ENCODE data around the gene KIF2C. TPM values are rescaled to one million over a fixed set of nuclear protein-coding genes. Genes with fewer than 3 reads are reported as not detected.
A peak's percentile ranks its signal among the peaks of the same experiment; 100 is the strongest.

KIF2C gene
- total RNA-seq, 1 donor from 2014 or later: 88.7 TPM

DNA sequence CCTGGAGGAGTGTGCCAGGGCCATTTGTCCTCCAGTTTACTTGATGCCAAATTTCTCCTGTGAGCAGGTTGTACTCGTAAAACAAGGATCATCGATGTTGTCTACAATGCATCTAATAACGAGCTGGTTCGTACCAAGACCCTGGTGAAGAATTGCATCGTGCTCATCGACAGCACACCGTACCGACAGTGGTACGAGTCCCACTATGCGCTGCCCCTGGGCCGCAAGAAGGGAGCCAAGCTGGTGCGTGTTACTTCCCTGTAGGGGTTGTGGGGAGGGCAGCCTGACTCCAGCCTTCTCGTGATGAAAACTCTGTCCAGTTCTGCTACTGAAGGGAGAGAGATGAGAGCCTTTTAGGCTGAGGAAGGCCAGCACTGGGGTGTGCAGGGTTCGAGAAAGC, 37.9 kb downstream of the KIF2C start:
- H3K27ac Mint-ChIP-seq (ENCODE audit: unreplicated experiment): no peak overlapping the region
- H3K36me3 Mint-ChIP-seq (ENCODE audit: low read depth): peaks cover 38% of the 10 kb centered on the region
- no peak for DNase-seq (ENCODE audit: low read depth, low spot score)
- no peaks in the 10 kb centered on the region for H3K27me3 Mint-ChIP-seq (ENCODE audit: low read depth)
- peak overlapping the region; percentile 90 for H3K4me3 Mint-ChIP-seq
- peaks cover 41% of the 10 kb centered on the region for H3K4me1 Mint-ChIP-seq
- no peaks in the 10 kb centered on the region for H3K9me3 Mint-ChIP-seq
- TF ChIP-seq CTCF (conservative IDR thresholded peaks at IDR 0.05): no peak

DNA sequence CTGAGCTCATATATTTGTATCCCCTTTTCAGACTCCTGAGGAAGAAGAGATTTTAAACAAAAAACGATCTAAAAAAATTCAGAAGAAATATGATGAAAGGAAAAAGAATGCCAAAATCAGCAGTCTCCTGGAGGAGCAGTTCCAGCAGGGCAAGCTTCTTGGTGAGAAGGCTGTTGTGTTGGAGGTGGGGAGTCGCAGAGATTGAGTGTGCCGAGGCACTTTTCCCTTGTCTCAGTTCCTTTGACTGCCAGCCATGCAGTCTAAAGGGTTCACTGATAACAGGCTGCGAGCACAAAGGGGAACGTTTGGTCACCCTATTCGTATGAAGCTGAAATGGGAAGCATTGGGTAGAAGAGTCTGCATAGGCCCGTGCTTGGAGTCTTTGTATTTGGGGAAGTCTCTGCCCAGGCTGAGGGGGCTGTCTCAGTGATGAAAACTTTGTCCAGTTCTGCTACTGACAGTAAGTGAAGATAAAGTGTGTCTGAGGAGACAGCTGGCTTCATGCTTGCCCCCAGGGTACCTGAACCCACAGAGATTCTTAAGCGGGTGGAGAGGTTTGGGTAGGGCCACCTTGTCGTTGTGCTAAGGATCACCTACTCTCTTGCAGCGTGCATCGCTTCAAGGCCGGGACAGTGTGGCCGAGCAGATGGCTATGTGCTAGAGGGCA, 38.5 kb downstream of the KIF2C start:
- H3K9me3 Mint-ChIP-seq: no peaks in the 10 kb centered on the region
- peaks cover 38% of the 10 kb centered on the region for H3K36me3 Mint-ChIP-seq (ENCODE audit: low read depth)
- no peak overlapping the region for H3K27ac Mint-ChIP-seq (ENCODE audit: unreplicated experiment)
- peaks cover 41% of the 10 kb centered on the region for H3K4me1 Mint-ChIP-seq
- no peak for DNase-seq (ENCODE audit: low read depth, low spot score)
- TF ChIP-seq CTCF (conservative IDR thresholded peaks at IDR 0.05): no peak
- peak overlapping the region; percentile 90 for H3K4me3 Mint-ChIP-seq
- H3K27me3 Mint-ChIP-seq (ENCODE audit: low read depth): no peaks in the 10 kb centered on the region

- Mint-ChIP-seq H3K27ac (ENCODE audit: unreplicated experiment) (peak overlapping the region; percentile 28), H3K27me3 (ENCODE audit: low read depth) (peaks cover 5% of the 10 kb centered on the region), H3K36me3 (ENCODE audit: low read depth) (peaks cover 38% of the 10 kb centered on the region), H3K4me3 (peak overlapping the region; percentile 90), H3K9me3 (no peaks in the 10 kb centered on the region), H3K4me1 (peaks cover 47% of the 10 kb centered on the region)
- no peak for TF ChIP-seq CTCF (conservative IDR thresholded peaks at IDR 0.05)
- no peak for DNase-seq (ENCODE audit: low read depth, low spot score)
These were observed 39.3 kb downstream of the KIF2C start for GRCh38 chr1:44778705-44779576.

DNA sequence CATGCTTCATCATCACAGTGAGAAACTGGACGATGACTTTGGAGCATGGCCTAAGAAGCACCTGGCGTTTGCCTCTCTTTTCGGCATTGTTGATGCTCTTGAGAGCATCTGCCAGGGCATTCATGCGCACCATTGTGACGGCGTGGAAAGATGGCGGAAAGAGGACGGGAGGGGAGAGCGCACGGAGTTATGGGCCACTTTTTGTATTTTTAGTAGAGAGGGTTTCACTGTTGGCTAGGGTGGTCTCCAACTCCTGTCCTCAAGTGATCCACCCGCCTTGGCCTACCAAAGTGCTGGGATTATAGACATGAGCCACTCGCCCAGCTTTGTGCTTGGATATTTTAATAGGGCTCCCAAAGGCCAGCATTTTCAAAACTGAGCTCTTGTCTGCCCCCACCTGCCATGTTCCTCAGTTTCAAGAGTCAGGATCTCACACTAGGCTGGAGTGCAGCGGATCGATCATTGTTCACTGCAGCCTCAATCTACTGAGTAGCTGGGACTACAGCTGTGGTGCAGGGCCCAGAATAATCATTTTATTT, 41.0 kb downstream of the KIF2C start:
- no peak for TF ChIP-seq CTCF (conservative IDR thresholded peaks at IDR 0.05)
- DNase-seq (ENCODE audit: low read depth, low spot score): no peak
- peaks cover 8% of the 10 kb centered on the region for H3K27me3 Mint-ChIP-seq (ENCODE audit: low read depth)
- H3K4me1 Mint-ChIP-seq: peaks cover 46% of the 10 kb centered on the region
- peak overlapping the region; percentile 90 for H3K4me3 Mint-ChIP-seq
- H3K27ac Mint-ChIP-seq (ENCODE audit: unreplicated experiment): no peak overlapping the region
- H3K9me3 Mint-ChIP-seq: no peaks in the 10 kb centered on the region
- peaks cover 38% of the 10 kb centered on the region for H3K36me3 Mint-ChIP-seq (ENCODE audit: low read depth)

GRCh38 chr1:44783697-44784093, 44.1 kb downstream of the KIF2C start:
- Mint-ChIP-seq H3K4me3 (peak overlapping the region; percentile 85), H3K9me3 (no peaks in the 10 kb centered on the region), H3K27me3 (ENCODE audit: low read depth) (peaks cover 10% of the 10 kb centered on the region), H3K36me3 (ENCODE audit: low read depth) (peaks cover 20% of the 10 kb centered on the region), H3K27ac (ENCODE audit: unreplicated experiment) (no peak overlapping the region), H3K4me1 (peaks cover 33% of the 10 kb centered on the region)
- TF ChIP-seq CTCF (conservative IDR thresholded peaks at IDR 0.05): no peak
- no peak for DNase-seq (ENCODE audit: low read depth, low spot score)

Data from neural crest cell (in vitro differentiated cells).